Stimulated activated CD8-positive, alpha-beta memory T cell treated with anti-CD3 and anti-CD28 coated beads, Interleukin-4, amount 100 ng/mL, for 48 hours (primary cell): Measurements from ENCODE around the gene MT1M.

Experiments used
- DNase-seq: peaks from one replicate; pipeline ENCODE4 v3.0.0-alpha.2; 2020

The MT1M gene

DNA sequence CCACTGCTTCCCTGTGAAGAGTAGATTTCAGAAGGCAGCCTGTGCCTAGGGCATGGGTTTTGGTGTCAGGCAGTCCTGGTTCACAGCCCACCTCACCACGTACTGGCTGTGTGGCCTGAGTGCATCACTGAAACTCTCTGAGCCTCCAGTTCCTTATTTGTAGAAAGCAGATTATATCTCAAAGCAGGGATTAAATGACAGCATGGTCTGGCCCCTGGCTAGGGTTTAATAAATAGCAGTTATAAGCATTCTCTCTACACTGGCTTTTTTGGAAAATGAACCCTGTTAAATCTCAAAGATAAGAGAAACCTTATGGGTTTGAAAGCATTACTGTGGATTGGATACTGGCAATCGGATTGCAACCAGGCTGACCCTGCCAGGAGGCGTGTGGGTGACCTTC lies 2.9 kb upstream of the MT1M start:
- DNase-seq, result no peak

DNA sequence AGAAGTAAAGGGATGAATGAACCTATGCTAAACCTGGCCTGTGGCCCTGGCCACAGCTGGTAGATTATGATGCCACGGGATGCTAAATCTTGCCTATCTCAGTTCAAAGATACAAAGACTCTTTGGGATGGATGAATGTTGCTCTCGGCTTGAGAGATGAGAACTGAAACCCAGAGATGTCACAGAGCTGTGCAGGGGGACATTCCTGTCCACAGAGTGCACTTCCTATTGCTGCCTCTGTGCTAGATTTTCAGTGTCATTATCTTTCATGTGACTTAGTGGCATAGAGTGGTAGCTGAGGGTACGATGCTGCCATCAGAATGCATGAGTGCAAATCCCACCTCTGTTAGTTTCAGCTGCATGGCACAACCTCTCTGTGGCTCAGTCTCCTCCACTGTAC lies 2.3 kb upstream of the MT1M start:
- DNase-seq, result no peak

DNA sequence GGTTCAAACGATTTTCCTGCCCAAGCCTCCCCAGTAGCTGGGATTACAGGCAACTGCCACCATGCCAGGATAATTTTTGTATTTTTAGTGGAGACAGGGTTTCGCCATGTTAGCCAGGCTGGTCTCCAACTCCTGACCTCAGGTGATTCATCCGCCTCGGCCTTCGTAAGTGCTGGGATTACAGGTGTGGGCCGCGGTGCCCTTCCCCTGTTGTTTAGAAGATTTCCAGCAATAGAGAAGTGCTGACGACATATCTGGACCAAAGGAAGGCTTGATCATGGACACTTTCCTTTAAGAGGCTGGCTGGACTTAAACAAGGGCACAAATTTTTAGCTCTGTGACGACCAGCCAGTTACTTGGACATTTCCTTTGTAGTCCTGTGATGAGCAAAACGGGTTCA lies 1.3 kb upstream of the MT1M start:
- DNase-seq, result no peak

DNA sequence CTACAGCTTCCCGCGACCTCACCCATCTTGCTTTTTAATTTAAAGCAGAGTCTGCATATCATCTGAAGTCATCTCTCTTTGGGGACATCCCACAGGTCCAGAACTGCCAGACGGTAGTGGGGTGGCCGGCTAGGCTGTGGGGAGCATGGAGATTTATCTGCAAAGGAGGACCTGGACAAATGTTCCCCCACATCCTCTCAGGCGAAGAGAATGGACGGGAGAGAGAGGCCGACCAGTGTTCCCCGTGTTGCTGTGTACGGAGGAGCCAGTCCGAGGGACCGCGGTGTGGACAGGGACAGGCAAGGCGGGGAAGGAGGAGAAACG lies 665 bp upstream of the MT1M start:
- DNase-seq, result no peak

DNA sequence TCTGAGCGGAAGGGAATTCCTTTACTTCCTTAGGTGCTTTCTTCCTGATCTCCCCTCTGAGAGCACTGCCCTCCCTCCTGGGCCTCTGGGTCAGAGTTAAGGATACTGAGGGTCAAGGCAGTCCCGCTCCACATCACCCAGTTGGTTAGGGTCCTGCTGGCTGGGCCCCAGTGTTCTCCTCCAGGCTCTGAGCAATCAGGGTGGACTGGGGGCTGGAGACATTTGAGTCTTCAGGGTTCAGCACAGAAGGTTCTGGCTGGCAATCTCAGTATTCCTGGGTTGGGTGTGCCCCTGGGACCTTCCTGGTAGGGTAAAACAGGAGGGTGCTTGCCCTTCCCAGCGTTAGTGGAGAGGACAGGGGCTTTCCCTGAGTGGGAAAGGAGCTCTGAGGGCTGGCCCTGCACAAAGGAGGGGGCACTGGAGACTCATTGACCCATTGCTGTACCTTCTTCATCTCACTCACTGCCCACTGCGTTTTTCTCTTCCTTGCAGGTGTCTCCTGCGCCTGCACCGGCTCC lies 448 bp downstream of the MT1M start:
- no peak for DNase-seq

DNA sequence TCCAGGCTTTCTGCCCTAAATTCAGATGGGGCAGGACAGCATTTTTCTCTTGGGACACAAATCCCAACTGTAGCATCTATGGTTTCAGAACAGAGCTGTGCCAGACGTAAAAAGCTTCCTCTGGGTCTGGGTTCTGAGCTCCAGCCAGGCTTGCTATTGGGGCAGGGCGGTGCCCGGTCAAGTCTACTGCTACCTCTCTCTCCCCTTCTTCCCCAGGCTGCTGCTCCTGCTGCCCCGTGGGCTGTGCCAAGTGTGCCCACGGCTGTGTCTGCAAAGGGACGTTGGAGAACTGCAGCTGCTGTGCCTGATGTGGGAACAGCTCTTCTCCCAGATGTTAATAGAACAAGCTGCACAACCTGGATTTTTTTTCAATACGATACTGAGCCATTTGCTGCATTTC lies 1.1 kb downstream of the MT1M start:
- no peak for DNase-seq

DNA sequence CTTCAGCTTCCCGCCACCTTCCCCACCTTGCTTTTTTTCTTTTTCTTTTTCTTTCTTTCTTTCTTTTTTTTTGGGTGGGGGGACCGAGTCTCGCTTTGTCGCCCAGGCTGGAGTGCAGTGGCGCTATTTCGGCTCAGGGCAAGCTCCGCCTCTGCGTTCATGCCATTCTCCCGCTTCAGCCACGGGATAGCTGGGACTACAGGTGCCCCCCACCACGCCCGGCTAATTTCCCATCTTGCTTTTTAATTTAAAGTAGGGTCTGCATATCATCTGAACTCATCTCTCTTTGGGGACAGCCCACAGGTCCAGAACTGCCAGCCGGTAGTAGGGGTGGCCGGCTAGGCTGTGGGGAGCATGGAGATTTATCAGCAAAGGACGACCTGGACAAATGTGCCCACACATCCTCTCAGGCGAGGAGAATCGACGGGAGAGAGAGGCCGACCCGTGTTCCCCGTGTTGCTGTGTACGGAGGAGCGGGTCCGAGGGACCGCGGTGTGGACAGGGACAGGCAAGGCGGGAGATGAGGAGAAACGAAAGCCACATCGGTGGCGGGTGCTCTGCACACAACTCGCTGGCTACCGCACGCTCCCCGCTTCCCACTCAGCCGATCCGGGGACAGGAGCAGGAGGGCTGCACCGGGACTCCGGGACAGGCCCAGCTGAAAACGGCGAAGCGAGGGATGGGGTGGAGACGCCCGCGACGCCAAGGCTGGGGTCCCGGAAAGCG lies 2.4 kb downstream of the MT1M start:
- no peak for DNase-seq

DNA sequence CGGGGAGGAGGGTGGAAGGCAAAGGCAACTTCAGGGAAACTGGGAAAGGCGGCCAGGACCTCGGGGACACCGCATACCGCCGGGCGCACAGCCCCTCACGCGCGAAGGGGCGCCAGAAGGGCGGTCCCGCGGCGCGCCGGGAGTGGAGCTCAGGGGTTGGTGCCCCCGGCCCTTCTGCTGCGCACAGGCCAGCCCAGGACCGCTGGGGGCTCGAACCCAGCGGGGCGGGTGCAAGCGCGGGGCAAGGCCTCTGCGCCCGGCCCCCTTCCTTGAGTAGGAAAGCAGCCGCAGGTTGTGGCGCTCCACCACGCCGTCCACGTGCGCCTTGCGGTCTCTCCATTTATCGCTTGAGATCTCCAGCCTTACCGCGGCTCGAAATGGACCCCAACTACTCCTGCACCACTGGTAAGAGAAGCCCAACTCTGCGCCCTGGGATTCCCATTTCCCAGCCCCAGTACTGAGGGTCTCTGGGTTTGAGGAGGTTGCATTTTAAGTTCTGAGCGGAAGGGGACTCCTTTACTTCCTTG lies 3.0 kb downstream of the MT1M start:
- DNase-seq, result no peak

DNA sequence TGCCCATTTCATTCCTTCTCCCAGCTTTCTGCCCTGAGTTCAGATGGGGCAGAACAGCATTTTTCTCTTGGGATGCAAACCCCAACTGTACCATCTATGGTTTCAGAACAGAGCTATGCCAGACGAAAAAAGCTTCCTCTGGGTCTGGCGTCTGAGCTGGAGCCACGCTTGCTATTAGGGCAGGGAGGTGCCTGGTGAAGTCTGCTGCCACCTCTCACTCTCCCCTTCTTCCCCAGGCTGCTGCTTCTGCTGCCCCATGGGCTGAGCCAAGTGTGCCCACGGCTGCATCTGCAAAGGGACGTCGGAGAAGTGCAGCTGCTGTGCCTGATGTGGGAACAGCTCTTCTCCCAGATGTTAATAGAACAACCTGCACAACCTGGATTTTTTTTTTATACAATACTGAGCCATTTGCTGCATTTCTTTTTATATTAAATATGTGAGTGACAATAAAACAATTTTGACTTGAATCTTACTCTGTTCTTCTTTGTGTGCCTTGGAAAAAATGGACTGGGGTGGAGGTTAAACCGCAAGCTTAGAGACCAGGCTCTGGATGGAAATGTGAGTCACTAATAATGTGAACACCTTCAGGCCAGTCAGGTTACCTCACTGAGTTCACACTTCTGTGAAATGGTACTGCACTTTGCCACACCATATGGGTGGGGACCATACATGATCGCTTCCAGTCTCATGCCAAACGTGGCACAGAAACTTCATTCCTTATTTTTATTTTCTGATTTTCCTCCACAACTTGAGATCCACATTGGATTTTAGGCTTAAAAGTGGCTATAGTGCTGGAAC lies 4.4 kb downstream of the MT1M start:
- no peak for DNase-seq

DNA sequence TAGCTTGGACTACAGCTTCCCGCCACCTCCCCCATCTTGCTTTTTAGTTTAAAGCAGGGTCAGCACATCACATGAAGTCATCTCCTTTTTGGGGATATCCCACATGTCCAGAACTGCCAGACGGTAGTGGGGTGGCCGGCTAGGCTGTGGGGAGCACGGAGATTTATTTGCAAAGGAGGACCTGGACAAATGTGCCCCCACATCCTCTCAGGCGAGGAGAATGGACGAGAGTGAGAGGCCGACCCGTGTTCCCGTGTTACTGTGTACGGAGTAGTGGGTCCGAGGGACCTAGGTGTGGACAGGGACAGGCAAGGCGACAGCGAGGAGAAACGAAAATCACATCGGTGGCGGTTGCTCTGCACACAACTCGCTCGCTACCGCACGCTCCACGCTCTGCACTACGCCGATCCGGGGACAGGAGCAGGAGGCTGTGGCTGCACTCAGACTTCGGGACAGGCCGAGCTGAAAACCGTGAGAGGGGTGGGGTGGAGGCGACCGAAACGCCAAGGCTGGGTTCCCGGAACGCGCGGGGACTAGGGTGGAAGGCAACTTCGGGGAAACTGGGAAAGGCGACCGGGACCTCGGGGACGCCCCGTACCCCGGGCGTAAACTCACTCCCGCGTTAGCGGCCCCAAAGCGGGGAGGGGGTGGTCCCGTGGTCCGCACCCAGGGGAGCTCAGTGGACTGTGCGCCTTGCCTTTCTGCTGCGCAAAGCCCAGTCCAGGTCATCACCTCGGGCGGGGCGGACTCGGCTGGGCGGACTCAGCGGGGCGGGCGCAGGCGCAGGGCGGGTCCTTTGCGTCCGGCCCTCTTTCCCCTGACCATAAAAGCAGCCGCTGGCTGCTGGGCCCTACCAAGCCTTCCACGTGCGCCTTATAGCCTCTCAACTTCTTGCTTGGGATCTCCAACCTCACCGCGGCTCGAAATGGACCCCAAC lies 5.6 kb downstream of the MT1M start, which contains the start of gene MT1A:
Gene MT1A, plus strand, starts transcription at position 853 of the 937 bp plus-strand sequence. Its CDS starts 73 bp downstream, at position 926.
- no peak for DNase-seq

DNA sequence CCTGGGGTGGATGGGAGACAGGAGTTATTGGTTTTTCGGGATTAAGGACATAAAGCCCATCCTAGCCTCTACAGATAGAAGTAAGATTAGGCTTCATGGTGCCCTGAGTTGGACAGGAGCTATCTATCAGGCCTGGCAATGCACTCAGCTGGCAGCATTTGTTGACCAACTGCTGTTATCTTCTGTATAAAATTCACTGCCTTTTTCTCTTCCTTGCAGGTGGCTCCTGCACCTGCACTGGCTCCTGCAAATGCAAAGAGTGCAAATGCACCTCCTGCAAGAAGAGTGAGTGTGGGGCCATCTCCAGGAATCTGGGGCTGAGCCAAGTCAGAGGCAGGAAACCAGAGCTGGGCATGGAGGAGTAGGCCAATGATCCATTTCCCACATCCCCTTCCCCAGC lies 6.6 kb downstream of the MT1M start:
- DNase-seq, result no peak

DNA sequence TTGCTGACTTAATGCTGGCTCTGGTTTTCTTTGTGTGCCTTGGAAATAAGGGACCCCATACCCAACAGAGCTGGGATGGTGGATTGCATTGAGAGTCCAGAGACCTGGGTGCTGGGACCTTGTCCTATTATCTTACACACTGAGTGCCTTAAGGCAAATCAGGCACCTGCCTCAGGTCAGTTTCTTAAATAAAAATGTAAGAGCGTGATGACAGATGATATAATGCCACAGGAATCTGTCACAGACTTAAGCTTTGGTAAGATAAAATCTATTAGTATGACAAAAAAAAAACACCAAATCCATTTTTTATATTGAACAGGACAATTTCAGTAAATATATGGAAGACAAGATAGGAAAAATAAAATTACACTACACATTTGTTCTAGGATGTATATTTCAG lies 7.6 kb downstream of the MT1M start:
- no peak for DNase-seq

DNA sequence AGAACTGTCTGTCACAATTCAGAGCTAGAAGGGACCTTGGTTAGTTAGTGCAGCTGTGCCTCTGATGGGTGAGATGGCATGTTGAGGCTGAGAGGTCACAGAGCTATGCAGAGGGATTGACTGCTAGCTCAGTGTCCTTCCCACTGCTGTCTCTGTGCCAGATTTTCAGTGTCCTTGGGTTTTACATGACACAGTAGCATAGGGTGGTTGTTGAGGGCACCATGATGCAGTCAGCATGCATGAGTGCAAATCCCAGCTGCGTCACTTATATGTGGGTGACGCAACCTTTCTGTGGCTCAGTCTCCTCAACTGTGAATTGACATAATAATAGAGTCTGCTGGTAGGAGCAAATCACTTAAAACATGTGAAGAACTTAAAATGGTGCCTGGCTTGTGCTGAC lies 8.7 kb downstream of the MT1M start:
- no peak for DNase-seq

DNA sequence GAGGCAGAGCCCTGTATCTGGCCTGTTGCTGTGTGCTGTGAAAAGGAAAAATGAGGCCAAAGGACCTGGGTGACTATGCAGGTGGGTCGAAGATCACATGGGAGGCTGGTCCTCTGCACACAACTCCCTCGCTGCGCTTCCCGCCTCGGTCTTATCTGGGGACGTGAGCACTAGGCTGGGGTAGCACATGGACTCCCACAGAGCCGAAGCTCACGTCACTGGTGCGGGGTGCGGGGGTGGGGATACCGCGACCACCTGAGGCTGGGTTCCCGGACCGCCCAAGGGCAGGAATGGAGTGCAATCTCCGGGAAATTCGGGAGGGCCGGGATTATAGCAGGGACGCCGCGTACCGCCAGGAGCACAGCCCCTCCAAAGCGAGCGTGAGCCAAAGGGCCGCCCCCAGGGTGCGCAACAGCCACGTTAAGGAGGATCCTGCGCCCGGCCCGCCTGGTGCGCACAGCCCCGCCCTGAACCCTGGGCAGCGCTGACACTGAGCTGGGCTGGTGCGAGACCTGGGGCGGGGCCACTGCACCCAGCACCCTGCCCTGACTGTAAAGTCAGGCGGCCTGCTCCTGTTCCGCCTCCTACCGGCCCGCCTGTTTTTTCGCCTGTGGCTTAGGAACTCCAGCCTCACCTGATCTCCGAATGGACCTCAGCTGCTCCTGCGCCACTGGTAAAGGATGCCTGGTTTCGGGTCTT lies 10.8 kb downstream of the MT1M start:
- peak; percentile 86 for DNase-seq

DNA sequence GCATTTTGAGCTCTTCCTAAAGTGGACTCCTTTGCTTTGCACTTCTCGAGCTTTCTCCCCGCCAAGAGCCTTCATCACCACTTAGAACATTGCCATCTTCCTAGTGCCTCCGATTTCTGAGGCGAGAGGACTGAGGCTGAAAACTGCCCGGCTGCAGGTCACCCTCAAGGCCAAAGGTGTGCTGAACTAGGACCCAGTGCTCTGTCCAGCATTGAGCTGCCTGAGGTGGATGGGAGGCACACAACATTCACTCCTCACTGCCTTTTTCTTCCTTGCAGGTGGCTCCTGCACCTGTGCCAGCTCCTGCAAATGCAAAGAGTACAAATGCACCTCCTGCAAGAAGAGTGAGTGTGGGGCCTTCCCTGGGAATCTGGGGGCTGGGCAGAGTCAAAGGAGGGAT lies 11.4 kb downstream of the MT1M start:
- no peak for DNase-seq

DNA sequence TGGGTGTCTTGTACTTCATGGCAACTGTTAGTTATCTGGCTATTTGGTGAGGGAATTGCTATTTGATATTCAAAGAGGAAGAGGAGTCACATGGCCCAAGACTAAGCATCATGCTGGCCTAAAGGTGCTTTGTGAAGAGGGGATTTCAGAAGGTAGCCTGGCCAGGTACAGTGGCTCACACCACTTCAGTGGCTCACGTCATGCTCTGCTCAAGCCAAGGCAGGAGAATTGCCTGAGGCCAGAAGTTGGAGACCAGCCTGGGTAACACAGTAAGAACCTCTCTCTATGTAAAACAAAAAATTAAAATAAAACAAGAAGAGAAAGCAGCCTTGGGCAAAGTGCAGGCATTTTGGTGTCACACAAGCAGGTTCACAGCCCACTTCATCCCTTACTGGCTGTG lies 12.9 kb downstream of the MT1M start:
- DNase-seq, result no peak

DNA sequence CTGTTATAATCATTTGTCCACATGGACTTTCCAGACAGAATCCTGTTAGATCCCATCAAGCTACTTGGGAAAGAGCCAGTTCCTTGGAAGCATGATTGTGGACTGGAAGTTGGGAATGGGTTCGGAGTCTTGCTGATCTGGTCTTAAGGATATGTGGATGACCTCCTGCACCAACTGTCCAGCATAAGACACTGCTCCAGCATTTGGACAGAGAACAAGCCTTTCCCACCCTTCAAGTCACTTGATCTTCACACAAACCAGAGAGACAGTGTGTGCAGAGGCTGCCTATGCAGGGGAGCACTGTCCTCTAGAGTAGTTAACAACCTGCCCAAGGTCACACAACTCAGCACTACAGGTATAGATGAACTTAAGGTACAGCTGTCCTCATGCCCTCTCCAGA lies 13.4 kb downstream of the MT1M start:
- no peak for DNase-seq

DNA sequence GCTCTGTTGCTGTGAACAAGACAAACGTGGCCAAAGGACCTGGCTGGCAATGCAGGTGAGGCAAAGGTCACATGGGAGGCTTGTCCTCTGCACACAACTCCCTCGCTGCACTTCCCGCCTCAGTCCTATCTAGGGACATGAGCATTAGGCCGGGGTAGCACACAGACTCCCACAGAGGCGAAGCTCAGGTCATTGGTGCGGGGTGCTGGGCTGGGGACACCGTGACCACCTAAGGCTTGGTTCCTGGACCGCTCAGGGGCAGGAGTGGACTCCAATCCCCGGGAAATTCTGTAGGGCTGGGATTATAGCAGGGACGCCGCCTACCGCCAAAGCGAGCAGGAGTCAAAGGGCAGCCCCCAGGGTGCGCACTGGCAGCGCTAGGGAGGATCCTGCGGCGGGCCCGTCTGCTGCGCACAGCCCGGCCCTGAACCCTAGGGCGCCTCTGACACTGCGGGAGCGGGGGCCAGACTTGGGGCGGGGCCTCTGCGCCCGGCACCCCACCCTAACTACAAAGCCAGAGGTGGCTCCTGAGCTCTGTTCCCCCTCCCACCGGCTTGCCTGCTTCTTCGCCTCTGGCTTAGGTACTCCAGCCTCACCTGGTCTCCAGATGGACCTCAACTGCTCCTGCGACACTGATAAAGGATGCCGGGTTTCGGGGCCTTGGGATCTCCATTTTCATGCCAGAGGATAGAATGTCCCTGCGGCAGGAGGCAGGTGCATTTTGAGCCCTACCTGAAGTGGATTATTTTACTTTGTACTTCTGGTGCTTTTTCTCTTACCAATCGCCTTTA lies 15.4 kb downstream of the MT1M start:
- DNase-seq, result no peak

DNA sequence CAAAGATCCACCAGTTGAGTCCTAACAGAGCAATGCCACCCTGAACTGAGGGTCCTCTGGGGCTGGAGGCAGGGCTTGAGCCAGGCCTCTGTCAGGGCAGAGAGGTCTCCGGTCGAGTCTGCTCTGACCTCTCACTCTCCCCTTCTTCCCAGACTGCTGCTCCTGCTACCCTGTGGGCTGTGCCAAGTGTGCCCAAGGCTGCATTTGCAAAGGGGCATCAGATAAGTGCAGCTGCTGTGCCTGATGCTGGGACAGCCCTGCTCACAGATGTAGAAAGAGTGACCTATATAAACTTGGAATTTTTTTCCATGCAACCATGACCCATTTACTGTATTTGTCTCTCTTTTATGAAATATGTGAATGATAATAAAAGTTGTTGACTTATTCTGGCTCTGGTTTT lies 16.8 kb downstream of the MT1M start:
- DNase-seq, result no peak

DNA sequence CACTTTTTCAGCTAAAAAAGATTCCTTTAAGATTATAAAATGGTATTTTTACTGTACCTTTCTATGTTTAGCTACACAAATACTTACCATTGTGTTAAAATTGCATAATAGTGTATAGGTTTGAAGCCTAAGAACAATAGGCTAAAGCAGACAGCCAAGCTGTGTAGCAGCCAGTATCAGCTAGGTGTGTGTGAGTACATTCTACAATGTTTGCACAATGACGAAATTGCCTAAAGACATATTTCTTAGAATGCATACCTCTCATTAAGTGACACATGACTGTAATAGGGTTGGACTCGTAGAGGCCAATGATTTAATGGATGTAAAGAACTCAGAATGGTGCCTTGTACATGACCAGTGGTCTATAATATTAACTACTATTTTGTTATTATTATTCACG lies 17.4 kb downstream of the MT1M start:
- no peak for DNase-seq

DNA sequence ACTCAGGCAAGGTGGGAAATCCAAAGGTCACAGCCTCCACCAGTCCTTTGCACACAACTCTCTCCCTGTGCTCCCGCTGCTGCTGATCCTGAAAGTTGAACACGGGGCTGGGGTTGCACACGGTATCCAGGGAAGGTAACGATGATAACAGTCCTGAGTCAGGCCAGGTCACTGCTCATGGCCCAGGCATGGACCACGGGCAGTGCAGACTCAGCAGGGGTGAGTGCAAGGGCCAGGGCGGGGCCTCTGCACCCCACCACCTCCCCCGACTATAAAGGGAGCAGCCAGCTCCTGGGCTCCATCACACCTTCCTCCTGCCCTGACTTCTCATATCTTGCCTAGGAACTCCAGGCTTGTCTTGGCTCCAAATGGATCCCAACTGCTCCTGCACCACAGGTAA lies 19.1 kb downstream of the MT1M start, which contains the start of gene MT1B:
Gene MT1B, plus strand, starts transcription at position 301 of the 400 bp plus-strand sequence. Its CDS starts 68 bp downstream, at position 369.
- DNase-seq, result no peak
